ENCODE results near the gene ANTXR2.
"Not testable (repeated sequence)": the region's sequence is repeated elsewhere in the genome, so short reads cannot be mapped to it uniquely, and the experiment has no call there.

ANTXR2 gene

GRCh38 chr4:79904331-79904730 lies 168.7 kb downstream of the ANTXR2 start:
- DNase-seq = no peak

GRCh38 chr4:79900182-79900581 lies 172.8 kb downstream of the ANTXR2 start:
- DNase-seq = no peak

- no peak for DNase-seq
Measured at GRCh38 chr4:79899481-79899880, 173.5 kb downstream of the ANTXR2 start.

- no peak for DNase-seq
Measured at GRCh38 chr4:79898055-79898454, 175.0 kb downstream of the ANTXR2 start.

- no peak for DNase-seq
Measured at GRCh38 chr4:79897174-79897573, 175.9 kb downstream of the ANTXR2 start.

GRCh38 chr4:79893456-79893855 lies 179.6 kb downstream of the ANTXR2 start:
- no peak for DNase-seq

- not testable (repeated sequence) for DNase-seq
Measured at GRCh38 chr4:79889026-79889425, 184.0 kb downstream of the ANTXR2 start.

GRCh38 chr4:79886557-79886956 lies 186.5 kb downstream of the ANTXR2 start:
- DNase-seq = no peak

GRCh38 chr4:79886021-79886420 lies 187.0 kb downstream of the ANTXR2 start:
- DNase-seq = no peak

- no peak for DNase-seq
Measured at GRCh38 chr4:79883290-79883689, 189.7 kb downstream of the ANTXR2 start.

- DNase-seq = no peak
Measured at GRCh38 chr4:79882806-79883205, 190.2 kb downstream of the ANTXR2 start.

GRCh38 chr4:79881407-79881806 lies 191.6 kb downstream of the ANTXR2 start:
- no peak for DNase-seq

- DNase-seq = no peak
Measured at GRCh38 chr4:79877511-79877910, 195.5 kb downstream of the ANTXR2 start.

- no peak for DNase-seq
Measured at GRCh38 chr4:79875344-79875899, 197.6 kb downstream of the ANTXR2 start.

GRCh38 chr4:79874197-79874596 lies 198.8 kb downstream of the ANTXR2 start:
- no peak for DNase-seq

GRCh38 chr4:79872738-79873137 lies 200.3 kb downstream of the ANTXR2 start:
- DNase-seq = no peak

GRCh38 chr4:79871961-79872360 lies 201.1 kb downstream of the ANTXR2 start:
- DNase-seq = no peak

GRCh38 chr4:79869597-79870237 lies 203.3 kb downstream of the ANTXR2 start:
- DNase-seq = no peak

GRCh38 chr4:79865201-79865597 lies 207.8 kb downstream of the ANTXR2 start:
- DNase-seq = no peak

- no peak for DNase-seq
Measured at GRCh38 chr4:79864500-79865200, 208.4 kb downstream of the ANTXR2 start.

GRCh38 chr4:79863333-79863732 lies 209.7 kb downstream of the ANTXR2 start:
- DNase-seq = no peak

GRCh38 chr4:79862821-79863220 lies 210.2 kb downstream of the ANTXR2 start:
- DNase-seq = no peak

GRCh38 chr4:79857811-79858210 lies 215.2 kb downstream of the ANTXR2 start:
- DNase-seq = no peak

GRCh38 chr4:79856196-79856595 lies 216.8 kb downstream of the ANTXR2 start:
- DNase-seq = no peak
